Heart left ventricle (tissue), 13 donors: Measurements from ENCODE around the gene ARID3B.

Experiments used
- POLR2A ChIP-seq, 2 donors: fragments of 450-650 bp; IDR thresholded peaks; one replicate each; pipeline ENCODE4 v1.6.1; 2017; ENCODE audit warnings: antibody characterized with exemption in 2 of 2, mild to moderate bottlenecking in 2 of 2, moderate library complexity in 2 of 2
- TF ChIP-seq, protein P1 (sequence below), 12 donors: fragments of 200-600 bp; sonication (generic) in 4 of 12; IDR thresholded peaks; one replicate each; pipeline versions ENCODE4 v1.5.0 to v1.8.0; 2018 to 2022; ENCODE audit warnings: antibody characterized with exemption in 12 of 12, mild to moderate bottlenecking in 5 of 12
- donor health status: ischemic (EF 13 %, LVEDD 7.1; RV severe dilation, severe dysfunction).
- donor health status: DM: no; HTN: yes; CAD: no.
- donor health status: DM: no; HTN: no; CAD: no.
- donor health status: ischemic (EF 25% LVEDD 6.9; RV normal size, moderate dysfunction).
- donor health status: ischemic (EF 25% LVEDD 5.7; RV mildly dilated, moderate dysfunction).
- donor health status: ischemic (EF 35%, LVEDD 5.7; RV mildly dilated, moderate dysfunction).
- donor health status: nonischemic (EF 11% LVEDD 7.7; RV severe dilation, severe dysfunction).
- donor health status: DM: yes; HTN: yes; CAD: no.
- donor health status: PGD.
- donor health status: ischemic (EF 29% LVEDD 5.4; RV normal size, mild dysfunction).
- donor health status: nonischemic (EF 23%, LVEDD 6.1; RV moderate dilation, normal function).

DNA sequence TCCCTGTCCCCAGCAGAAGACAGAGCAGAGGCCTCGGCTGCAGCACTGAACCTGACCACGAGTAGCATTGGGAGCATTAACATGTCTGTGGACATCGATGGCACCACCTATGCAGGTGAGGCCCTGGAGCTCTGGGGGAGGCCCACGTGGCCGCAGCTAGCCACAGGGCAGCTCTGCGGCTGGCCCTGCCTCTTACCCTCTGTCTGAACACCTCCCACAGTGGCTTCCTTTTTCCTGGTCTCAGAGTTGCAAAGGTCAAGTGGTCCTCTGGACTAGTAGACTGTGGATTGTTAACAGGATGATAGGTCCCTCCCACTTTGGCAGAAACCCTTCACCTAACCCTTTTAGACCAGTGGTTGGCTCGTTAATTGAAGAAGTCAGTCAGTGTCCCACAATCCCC is 52.1 kb downstream of the ARID3B start:
- TF ChIP-seq, protein P1, sequence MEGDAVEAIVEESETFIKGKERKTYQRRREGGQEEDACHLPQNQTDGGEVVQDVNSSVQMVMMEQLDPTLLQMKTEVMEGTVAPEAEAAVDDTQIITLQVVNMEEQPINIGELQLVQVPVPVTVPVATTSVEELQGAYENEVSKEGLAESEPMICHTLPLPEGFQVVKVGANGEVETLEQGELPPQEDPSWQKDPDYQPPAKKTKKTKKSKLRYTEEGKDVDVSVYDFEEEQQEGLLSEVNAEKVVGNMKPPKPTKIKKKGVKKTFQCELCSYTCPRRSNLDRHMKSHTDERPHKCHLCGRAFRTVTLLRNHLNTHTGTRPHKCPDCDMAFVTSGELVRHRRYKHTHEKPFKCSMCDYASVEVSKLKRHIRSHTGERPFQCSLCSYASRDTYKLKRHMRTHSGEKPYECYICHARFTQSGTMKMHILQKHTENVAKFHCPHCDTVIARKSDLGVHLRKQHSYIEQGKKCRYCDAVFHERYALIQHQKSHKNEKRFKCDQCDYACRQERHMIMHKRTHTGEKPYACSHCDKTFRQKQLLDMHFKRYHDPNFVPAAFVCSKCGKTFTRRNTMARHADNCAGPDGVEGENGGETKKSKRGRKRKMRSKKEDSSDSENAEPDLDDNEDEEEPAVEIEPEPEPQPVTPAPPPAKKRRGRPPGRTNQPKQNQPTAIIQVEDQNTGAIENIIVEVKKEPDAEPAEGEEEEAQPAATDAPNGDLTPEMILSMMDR (IDR thresholded peaks at IDR 0.05), result no peak
- TF ChIP-seq POLR2A (IDR thresholded peaks at IDR 0.05), result no peak
